Stimulated activated CD4-positive, alpha-beta T cell treated with anti-CD3 and anti-CD28 coated beads, Interleukin-1b, Interleukin-23, amount 100 ng/mL, for 4 hours (primary cell): ENCODE measurements around the gene ZP2.
"Not testable (repeated sequence)": the region's sequence is repeated elsewhere in the genome, so short reads cannot be mapped to it uniquely, and the experiment has no call there.

Source experiments
- DNase-seq, 2 donors: peaks; one replicate each; pipeline ENCODE4 v3.0.0-alpha.2; 2020; ENCODE audit warnings: low read depth in 2 of 2

The ZP2 gene

GRCh38 chr16:21217121-21217520 lies 5.7 kb upstream of the ZP2 start:
- DNase-seq = no peak

- DNase-seq = no peak
These were observed 2.7 kb upstream of the ZP2 start for GRCh38 chr16:21214086-21214485.

- DNase-seq = no peak
These were observed 2.7 kb downstream of the ZP2 start for GRCh38 chr16:21208446-21209230.

GRCh38 chr16:21206550-21206949 lies 4.8 kb downstream of the ZP2 start:
- DNase-seq = no peak

GRCh38 chr16:21205303-21205702 lies 6.1 kb downstream of the ZP2 start:
- DNase-seq = no peak

GRCh38 chr16:21203155-21203797 lies 8.1 kb downstream of the ZP2 start:
- DNase-seq = no peak

- DNase-seq = no peak
These were observed 11.7 kb downstream of the ZP2 start for GRCh38 chr16:21199607-21200218.

GRCh38 chr16:21197621-21198020 lies 13.8 kb downstream of the ZP2 start:
- DNase-seq = no peak

- DNase-seq = no peak
These were observed 14.3 kb downstream of the ZP2 start for GRCh38 chr16:21197112-21197511.

- not testable (repeated sequence) for DNase-seq
These were observed 16.0 kb downstream of the ZP2 start for GRCh38 chr16:21195330-21195729.

GRCh38 chr16:21194771-21195301 lies 16.5 kb downstream of the ZP2 start:
- DNase-seq = no peak

- no peak for DNase-seq
These were observed 18.4 kb downstream of the ZP2 start for GRCh38 chr16:21192991-21193390.

GRCh38 chr16:21190599-21190998 lies 20.8 kb downstream of the ZP2 start:
- no peak for DNase-seq

GRCh38 chr16:21190013-21190412 lies 21.4 kb downstream of the ZP2 start:
- DNase-seq = no peak

- DNase-seq = no peak
These were observed 22.1 kb downstream of the ZP2 start for GRCh38 chr16:21189311-21189710.

GRCh38 chr16:21186326-21186691 lies 25.1 kb downstream of the ZP2 start:
- no peak for DNase-seq

GRCh38 chr16:21185659-21186325 lies 25.6 kb downstream of the ZP2 start:
- no peak for DNase-seq

- no peak for DNase-seq
These were observed 26.5 kb downstream of the ZP2 start for GRCh38 chr16:21184834-21185233.

- no peak for DNase-seq
These were observed 27.4 kb downstream of the ZP2 start for GRCh38 chr16:21183995-21184394.

- DNase-seq = no peak
These were observed 31.4 kb downstream of the ZP2 start for GRCh38 chr16:21179983-21180365.

- DNase-seq = no peak
These were observed 32.0 kb downstream of the ZP2 start for GRCh38 chr16:21179126-21179982.
